GM19395 (cell line): Measurements from ENCODE around the gene ARHGAP42.
A peak's percentile ranks its signal among the peaks of the same experiment; 100 is the strongest.
"Not testable (repeated sequence)": the region's sequence is repeated elsewhere in the genome, so short reads cannot be mapped to it uniquely, and the experiment has no call there.

Experiments
- ATAC-seq: cut with Tn5 transposase; IDR thresholded peaks from one replicate; pipeline ENCODE4 v1.9.1; 2021; ENCODE audit warnings: mild to moderate bottlenecking, moderate library complexity; ENCODE audit not compliant: unreplicated experiment

The ARHGAP42 gene

DNA sequence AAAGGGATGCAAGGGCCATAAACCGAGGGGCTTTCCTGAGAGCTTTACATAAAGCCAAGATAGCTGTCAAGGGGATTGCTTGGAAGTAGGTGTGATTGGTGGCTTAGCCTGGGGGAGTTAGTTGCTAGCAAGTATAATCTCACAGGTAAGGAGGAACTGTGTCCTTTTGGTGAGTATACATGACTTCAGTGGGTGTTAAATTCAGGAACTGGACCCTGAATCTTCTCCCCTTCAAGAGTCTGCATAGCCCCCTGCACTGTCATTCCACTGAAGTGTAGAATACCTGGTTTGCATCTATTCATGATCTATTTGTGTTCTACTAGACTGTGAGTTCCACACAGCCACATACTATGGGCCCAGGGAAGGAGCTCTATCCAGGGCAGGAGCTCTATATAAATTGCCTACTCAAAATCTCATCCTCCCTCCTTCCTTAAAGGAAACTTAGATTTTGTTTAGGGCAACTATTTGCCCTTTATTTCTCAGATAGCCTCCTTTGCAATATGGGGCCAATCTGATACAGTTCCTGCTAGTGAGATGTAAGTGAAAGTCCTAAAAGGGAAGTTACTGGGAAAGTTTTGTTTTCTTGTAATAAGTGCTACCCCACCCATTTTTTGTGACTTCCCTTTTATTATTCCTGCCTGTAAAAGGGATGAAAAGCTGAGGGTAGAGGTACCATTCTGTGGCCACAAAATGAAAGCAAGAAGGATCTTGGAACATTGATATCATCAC is 322.0 kb downstream of the ARHGAP42 start:
- no peak for ATAC-seq

DNA sequence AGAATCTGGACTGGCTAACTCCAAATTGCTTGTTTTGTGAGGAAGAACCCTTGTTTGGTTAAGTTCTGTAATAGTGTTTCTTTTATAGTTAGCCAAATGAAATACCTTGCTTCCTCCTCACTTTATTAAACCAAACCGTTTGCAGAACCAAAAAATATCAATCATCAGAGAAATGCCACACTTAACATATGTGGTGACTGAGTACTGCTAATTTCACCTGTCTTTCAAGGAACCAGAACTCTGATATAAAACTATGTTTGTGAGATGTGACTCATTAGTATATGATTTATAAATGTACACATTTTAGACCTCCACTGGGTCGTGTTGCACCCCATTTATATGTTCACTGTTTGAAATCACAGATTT is 322.6 kb downstream of the ARHGAP42 start:
- no peak for ATAC-seq

DNA sequence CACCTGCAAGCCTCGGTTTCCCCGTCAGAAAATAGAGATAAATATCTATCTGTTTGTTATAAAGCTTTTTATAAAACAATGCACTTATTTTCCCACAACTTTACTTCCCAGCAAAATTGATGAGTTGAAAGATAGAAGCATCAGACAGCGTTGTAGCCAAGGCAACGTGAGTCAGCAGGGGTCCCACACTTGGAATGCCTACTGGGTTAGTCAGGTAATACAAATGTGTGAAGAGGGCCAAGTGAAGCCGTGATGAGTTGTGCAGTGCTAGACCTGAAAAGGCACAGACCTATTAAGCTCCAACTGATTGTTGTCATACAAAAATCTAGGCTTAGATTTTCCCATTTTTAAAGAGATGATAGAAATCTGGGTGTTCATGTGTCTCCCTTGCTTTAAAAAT is 323.8 kb downstream of the ARHGAP42 start:
- no peak for ATAC-seq

DNA sequence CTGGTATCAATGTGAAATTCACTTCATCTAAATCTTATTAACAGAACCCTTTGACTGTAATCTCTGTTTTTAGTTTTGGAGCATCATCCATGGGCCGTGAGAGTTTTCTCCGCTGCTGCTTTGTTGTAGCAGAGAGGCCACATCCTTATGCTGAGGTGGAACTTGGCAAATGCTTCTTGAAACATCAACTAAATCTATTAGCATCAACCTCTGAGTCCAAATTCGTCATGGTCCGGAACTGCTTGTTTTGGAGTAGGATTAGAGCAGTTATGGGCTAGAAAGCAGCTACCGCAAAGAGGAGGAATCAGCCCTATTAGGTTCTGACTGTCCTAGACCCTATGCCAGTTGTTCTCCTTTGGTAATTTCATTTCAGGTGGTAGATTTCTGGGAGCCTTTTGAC is 324.8 kb downstream of the ARHGAP42 start:
- ATAC-seq = no peak

DNA sequence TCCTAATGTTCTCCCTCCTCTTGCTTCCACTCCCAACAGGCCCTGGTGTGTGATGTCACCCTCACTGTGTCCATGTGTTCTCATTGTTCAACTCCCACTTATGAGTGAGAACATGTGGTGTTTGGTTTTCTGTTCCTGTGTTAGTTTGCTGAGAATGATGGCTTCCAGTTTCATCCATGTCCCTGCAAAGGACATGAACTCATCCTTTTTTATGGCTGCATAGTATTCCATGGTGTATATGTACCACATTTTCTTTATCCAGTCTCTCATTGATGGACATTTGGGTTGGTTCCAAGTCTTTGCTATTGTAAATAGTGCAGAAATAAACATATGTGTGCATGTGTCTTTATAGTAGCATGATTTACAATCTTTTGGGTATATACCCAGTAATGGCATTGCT is 326.6 kb downstream of the ARHGAP42 start:
- not testable (repeated sequence) for ATAC-seq

DNA sequence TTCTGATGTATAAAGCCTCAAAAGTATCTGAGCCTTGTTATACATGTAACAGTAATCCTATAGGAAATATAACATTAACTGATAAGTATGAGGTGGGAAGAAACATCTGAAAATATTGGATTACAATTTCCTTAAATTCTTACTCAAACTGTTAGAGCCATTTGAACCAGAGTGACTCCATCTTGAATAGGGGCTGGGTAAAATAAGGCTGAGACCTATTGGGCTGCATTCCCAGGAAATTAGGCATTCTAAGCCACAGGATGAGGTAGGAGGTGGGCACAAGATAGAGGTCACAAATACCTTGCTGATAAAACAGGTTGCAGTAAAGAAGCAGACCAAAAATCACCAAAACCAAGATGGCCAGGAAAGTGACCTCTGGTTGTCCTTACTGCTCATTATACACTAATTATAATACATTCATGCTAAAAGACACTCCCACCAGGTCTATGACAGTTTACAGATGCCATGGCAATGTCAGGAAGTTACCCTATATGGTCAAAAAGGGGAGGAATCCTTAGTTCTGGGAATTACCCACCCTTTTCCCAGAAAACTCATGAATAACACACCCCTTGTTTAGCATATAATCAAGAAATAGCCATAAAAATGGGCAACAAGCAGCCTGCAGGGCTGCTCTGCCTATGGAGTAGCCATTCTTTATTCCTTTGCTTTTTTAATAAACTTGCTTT is 327.7 kb downstream of the ARHGAP42 start:
- ATAC-seq = no peak

DNA sequence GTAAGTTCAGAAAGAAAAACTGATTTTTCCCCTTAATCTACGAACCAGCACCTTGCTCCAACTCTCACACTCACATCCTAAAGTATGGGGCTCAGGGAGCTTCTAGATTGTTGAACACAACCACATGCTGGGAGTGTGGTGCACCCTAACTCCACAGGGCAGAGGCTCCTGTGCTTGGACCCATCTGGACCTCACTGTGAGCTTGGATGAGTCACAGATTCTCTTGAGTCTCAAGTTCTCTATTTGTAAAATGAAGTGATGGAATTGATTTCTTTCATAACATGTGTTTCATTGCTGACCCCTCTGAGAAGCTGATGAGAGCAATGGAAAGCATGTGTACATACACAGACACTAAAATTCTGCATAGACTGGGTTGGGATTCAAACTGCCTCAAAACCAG is 332.8 kb downstream of the ARHGAP42 start:
- no peak for ATAC-seq

DNA sequence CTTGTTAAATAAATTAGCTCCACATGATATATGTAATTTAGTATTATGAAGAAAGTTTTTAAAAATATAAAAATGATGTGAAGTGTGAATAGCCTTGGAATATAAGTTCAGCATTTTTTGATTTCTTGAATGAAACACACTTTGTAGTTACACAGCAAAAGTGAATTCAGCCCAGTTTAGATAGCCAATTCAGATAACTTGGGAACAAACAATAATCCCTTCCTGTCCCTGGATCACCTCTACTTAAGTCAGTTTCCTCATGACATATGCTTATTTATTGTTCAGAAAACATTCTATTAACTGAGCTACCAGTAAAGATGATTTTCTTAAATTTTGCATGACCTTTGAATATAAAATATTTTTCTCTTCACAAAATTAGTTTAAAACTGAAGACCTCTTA is 335.2 kb downstream of the ARHGAP42 start:
- no peak for ATAC-seq

DNA sequence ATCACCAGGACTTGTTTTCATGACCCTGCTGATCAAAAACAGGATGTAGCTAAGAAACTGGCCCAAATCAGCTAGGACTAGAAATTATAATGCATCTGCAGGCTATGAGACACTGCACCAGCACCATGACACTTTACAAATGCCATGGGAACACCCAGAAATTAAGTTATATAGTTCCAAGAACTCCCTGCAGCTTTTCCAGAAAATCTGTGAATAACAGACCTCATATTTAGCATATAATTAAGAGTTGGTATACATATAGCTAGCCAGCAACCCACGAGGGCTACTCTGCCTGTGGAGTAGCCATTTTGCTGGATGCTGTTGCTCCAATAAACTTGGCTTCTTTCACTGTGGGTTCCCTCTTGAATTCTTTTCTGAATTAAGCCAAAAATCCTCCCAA is 341.6 kb downstream of the ARHGAP42 start:
- ATAC-seq = no peak

DNA sequence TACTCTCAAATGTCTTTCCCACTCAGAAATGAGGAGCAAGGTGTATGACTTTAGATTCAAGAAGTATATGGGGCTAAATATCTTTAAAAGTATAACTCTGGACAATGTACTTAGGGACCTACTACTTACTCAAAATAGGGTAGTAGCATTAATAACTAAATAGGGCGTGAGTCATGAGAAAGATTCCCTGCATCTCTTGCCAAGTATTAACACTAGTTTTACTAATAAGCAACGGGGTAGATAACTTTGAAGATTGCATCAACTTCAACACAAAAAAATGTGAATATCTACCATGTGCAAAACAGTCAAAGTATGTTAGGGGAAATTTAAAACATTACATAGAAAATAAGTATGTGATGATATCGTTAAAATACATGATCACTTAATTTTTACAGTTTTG is 342.9 kb downstream of the ARHGAP42 start:
- ATAC-seq = no peak

DNA sequence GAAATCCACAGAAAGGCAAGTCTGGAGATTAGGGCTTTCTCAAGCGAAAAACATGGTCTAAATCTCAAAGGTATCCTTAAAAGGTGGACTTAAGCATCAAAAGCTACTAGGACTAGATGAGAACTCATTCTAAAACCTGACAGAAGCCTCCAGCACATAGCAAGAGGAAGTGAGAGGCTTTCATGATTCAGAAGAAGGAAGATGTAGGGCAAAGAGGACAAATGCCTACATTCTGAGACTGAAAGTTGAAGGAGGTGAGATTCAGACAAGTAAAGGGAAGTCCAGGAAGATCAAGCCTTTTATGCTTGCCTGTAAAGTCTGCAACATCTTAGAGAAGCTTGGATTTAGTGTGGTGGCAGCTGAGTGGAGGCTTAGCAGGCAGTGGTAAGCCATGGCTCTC is 343.6 kb downstream of the ARHGAP42 start:
- peak; percentile 72 for ATAC-seq

DNA sequence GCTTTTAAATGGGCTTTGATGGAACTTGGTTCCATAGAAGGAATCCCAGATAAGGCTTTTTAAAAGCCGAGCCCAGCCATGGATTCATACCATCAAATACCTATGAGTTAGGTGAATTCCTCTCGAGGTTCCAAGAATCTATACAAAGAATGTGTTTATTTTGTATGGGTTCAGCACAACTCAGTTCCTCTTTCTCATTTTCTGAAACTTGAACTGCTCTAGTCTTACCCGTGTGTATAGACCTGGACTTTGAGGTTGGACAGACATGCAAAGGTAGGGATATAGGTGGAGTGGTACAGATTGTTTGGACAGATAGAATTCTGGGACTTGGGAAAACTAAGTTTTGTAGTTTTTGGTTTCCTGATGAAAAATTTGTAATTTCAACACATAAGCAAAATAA is 344.6 kb downstream of the ARHGAP42 start:
- no peak for ATAC-seq

DNA sequence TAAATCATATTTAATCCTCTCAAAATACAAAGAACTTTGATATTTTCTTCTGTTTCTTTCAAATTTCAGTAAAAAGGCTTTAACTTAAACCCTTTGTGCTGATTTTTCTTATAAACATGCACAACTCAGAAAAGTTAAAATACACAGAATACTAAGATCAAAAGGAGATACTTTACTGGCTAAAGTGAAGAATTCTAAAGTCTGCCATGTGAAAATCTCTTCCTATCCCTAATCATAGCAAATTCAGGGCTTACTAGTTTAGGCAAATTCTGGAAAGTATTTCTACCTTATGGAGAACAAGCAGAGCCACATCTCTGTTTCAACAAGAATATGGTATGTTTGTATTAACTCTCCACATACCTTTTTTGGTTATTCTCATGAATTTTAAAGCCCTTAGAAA is 345.9 kb downstream of the ARHGAP42 start:
- ATAC-seq = no peak

DNA sequence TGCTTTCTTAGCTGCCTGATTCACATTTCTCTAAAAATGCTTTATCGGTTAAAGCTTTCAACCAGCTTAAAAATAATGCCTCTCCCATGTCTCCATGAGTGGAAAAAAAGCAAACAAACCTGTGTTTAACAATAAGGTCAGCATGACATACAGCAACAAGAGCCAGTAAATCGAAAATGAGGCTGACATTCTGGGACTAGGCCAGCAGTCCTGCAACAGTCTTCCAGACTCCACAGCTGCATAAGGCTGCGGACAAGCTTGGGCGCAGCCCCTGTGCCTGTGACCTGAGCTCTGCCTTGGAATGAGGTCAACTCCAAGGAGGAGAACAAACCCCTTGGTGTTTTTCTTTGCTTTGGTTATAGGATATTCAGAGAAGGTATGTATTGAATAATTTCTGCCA is 347.0 kb downstream of the ARHGAP42 start:
- ATAC-seq = no peak

DNA sequence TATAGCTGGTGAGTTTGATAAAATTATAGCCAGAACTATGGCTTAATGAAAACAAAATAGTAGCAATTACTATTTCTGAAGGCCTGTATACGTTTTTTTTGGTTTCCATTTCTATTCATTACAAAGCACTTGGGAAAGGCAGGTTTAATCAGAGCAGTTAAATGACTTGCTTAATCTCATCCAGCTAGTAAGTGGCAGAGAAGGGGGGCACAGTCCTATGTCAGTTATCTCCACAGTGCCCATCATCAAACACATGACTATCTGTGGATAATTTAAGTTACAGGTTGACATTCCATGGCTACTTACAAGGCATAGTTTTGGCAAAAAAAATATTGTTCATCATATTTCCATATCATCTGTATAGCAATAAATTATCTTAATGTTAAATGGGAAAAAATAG is 348.8 kb downstream of the ARHGAP42 start:
- no peak for ATAC-seq
